Sigmoid colon (tissue), 7 donors: ENCODE results near the gene SEC14L5. TPM values are rescaled to one million over a fixed set of nuclear protein-coding genes. Genes with fewer than 3 reads are reported as not detected.

Source experiments
- DNase-seq: peaks from one replicate; pipeline ENCODE4 v3.0.0-alpha.2; 2019
- H3K27ac ChIP-seq, 4 donors: fragments of 200-600 bp; sonication (generic); one replicate each; pipeline ENCODE4 v1.5.1; 2016 to 2019; ENCODE audit warnings: mild to moderate bottlenecking in 1 of 4
- H3K27me3 ChIP-seq, 3 donors: fragments of 200-600 bp; sonication (generic); one replicate each; pipeline ENCODE4 v1.5.1; 2019; ENCODE audit warnings: mild to moderate bottlenecking in 1 of 3
- H3K36me3 ChIP-seq, 4 donors: fragments of 200-600 bp; sonication (generic); one replicate each; pipeline ENCODE4 v1.5.1; 2016 to 2019
- H3K4me1 ChIP-seq, 4 donors: fragments of 200-600 bp; sonication (generic); one replicate each; pipeline ENCODE4 v1.5.1; 2017 to 2019
- H3K4me3 ChIP-seq, 4 donors: fragments of 200-600 bp; sonication (generic); one replicate each; pipeline ENCODE4 v1.5.1; 2017 to 2019; ENCODE audit warnings: mild to moderate bottlenecking in 2 of 4, moderate library complexity in 1 of 4
- H3K9me3 ChIP-seq, 4 donors: fragments of 200-600 bp in 3 of 4; sonication (generic) in 3 of 4; one replicate each; pipeline versions ENCODE4 v1.5.1 to v1.6.1; 2013 to 2019
- EP300 ChIP-seq, 4 donors: sonication (generic); formaldehyde crosslinking; IDR thresholded peaks; one replicate each; pipeline ENCODE4 v1.6.1; 2017; ENCODE audit warnings: antibody characterized with exemption in 4 of 4
- POLR2A ChIP-seq, 2 donors: fragments of 450-650 bp; IDR thresholded peaks; one replicate each; pipeline ENCODE4 v1.6.1; 2016; ENCODE audit warnings: antibody characterized with exemption in 2 of 2, mild to moderate bottlenecking in 2 of 2, moderate library complexity in 2 of 2
- POLR2AphosphoS5 ChIP-seq, 4 donors: sonication (generic); formaldehyde crosslinking; IDR thresholded peaks; one replicate each; pipeline ENCODE4 v1.6.1; 2017; ENCODE audit warnings: antibody characterized with exemption in 4 of 4
- WGBS, 2 donors: extraction: QIAGEN DNeasy Blood & Tissue Kit; methylation state at CpG; one replicate each; pipeline ENCODE4 v1.1.7; 2013; 5-methylcytosine and 5-hydroxymethylcytosine counted together
- intact Hi-C: fragments of 100-400 bp; cut with DNase I; formaldehyde crosslinking; loops from one replicate; pipeline ENCODE4 v1.15.1; 2023
- polyA plus RNA-seq, 3 donors: library from polyadenylated mRNA; stranded (reverse); fragments of 200-250 nt; gene quantifications; one replicate each; pipeline ENCODE4 v1.2.3, GENCODE V29; 2013
- total RNA-seq, 4 donors: library from RNA; depleted of rRNA; stranded (reverse); fragments of >200 nt; gene quantifications; one replicate each; pipeline ENCODE4 v1.1.0, GENCODE V29; 2016
- TF ChIP-seq, protein P1 (sequence below), 4 experiments: fragments of 450-650 bp in 3 of 4; fragments of 200-600 bp in 1 of 4; IDR thresholded peaks; one replicate each; pipeline ENCODE4 v1.5.1; 2016 to 2019; ENCODE audit warnings: antibody characterized with exemption in 4 of 4, mild to moderate bottlenecking in 3 of 4, moderate library complexity in 2 of 4
- donor health status: healthy with polysubstance abuse.
- donor health status: Bipolar disorder and iron deficiency.
- donor health status: healthy.

SEC14L5 gene
- total and polyA plus RNA-seq, 7 donors = under 0.01 to 2.5 (median 0.46) TPM

DNA sequence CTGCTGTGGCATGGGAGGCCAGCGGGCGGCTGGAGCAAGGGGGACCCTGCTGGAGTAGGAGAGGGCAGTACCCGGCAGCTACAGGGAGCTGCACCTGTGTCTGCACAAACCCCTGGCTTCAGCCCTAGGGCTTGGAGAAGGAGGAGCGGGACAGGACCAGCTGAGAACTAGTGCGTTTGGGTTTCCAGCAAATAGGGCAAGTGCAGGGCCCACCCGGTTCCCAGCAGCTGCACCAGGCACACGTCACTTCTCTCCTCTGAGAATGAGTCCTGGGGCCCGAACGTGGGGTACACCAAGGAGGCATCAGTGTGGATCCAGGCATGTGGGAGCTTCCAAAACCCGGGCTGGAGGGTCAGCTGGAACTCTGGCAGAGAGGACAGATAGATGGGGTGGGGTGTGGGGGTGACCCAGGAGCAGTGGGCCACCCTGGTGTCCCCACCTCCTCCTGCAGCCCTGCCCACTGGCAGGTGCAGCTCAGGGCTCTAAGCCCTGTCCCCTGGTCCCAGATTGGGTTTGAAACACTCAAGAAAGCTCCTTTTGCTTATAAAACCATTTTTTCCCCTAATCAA, 102.0 kb downstream of the SEC14L5 start:
- WGBS, 2 donors = 89 to 92% methylated on average over 10 of the region's 10 CpGs
- intact Hi-C loops = no loop called here
- Histone ChIP-seq H3K4me3 (no peak overlapping the region), H3K27ac (no peak overlapping the region), H3K36me3 (no peaks in the 10 kb centered on the region), H3K9me3 (no peaks in the 10 kb centered on the region), H3K27me3 (no peaks in the 10 kb centered on the region), H3K4me1 (peaks cover 0 to 7% (median 2%) of the 10 kb centered on the region in 4 donors)
- DNase-seq = peak; percentile 51
- TF ChIP-seq POLR2A (IDR thresholded peaks at IDR 0.05) (no peak), POLR2AphosphoS5 (IDR thresholded peaks at IDR 0.05) (no peak), EP300 (IDR thresholded peaks at IDR 0.05) (no peak)
- TF ChIP-seq, protein P1, sequence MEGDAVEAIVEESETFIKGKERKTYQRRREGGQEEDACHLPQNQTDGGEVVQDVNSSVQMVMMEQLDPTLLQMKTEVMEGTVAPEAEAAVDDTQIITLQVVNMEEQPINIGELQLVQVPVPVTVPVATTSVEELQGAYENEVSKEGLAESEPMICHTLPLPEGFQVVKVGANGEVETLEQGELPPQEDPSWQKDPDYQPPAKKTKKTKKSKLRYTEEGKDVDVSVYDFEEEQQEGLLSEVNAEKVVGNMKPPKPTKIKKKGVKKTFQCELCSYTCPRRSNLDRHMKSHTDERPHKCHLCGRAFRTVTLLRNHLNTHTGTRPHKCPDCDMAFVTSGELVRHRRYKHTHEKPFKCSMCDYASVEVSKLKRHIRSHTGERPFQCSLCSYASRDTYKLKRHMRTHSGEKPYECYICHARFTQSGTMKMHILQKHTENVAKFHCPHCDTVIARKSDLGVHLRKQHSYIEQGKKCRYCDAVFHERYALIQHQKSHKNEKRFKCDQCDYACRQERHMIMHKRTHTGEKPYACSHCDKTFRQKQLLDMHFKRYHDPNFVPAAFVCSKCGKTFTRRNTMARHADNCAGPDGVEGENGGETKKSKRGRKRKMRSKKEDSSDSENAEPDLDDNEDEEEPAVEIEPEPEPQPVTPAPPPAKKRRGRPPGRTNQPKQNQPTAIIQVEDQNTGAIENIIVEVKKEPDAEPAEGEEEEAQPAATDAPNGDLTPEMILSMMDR (IDR thresholded peaks at IDR 0.05) = no peak

DNA sequence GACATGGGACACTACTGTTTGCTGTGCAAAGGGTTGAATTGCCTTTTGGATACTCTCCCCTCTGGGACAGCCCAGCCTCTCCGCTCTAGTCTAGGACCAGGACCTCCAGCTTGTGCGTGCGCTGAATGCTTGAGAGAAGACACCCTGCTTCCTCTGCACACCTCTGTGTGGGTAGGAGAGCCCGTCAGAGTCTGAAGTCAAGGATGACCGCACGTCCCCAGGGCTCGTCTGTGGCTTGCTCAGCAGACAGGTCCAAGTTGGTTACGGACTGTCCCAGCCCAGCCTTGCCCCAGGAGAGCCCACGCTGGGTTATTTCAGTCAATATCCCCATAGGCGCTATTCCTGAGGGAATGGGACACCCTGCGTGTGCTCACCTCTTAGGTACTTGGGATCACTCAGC, 103.9 kb downstream of the SEC14L5 start:
- Histone ChIP-seq H3K4me1 (peaks cover 0 to 10% (median 3%) of the 10 kb centered on the region in 4 donors), H3K27ac (no peak overlapping the region), H3K36me3 (no peaks in the 10 kb centered on the region), H3K27me3 (no peaks in the 10 kb centered on the region), H3K4me3 (no peak overlapping the region), H3K9me3 (no peaks in the 10 kb centered on the region)
- peak; percentile 36 for DNase-seq
- intact Hi-C loops = no loop called here
- TF ChIP-seq, protein P1 (IDR thresholded peaks at IDR 0.05) = no peak
- WGBS, 2 donors = 84 to 92% methylated on average over 11 of the region's 11 CpGs

DNA sequence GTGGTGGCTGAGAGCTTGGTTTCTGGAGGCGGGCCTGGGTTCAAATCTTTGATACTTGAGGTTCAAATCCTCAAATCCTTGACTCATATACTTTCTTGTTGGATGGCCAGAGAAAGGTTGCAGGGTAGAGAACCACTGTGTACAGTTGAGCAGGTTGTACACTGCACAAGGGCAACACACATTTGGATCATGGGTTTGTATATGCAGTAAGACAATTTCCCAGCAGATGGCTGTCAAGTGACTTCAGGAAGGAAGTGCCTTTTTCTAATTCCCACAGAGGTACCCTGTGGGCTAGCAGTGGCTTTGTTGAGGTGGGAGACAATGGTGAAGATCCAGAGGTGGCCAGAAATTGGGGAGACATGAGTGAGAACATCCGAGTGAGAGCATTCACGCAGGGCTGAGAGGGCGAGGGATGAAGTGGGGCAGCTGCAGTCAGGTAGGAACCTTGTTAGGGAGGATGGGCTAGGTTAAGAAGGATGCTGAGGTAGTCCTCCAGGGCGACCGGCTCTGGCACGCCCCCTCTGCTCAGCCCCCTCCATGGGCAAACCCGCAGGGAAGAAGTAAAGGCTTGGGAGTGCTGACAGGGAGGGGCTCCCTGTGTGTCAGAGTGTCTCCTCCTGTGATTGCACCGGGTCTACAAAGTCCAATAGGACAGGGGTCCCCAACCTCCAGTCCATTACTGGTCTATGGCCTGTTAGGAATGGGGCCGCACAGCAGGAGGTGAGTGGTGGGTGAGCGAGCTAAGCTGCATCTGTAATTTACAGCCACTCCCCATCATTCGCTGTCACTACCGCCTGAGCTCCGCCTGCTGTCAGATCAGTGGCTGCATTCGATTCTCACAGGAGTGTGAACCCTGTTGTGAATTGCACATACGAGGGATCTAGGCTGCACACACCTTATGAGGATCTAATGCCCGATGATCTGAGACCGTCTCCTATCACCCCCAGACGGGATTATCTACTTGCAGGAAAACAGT, 104.9 kb downstream of the SEC14L5 start:
- H3K9me3 ChIP-seq = no peaks in the 10 kb centered on the region
- H3K4me1 ChIP-seq = peaks cover 0 to 10% (median 3%) of the 10 kb centered on the region in 4 donors
- H3K27me3 ChIP-seq = no peaks in the 10 kb centered on the region
- 32 to 64% methylated on average over 19 of the region's 19 CpGs for WGBS, 2 donors
- DNase-seq = peak; percentile 50
- no peak overlapping the region for H3K4me3 ChIP-seq
- H3K27ac ChIP-seq = no peak overlapping the region
- intact Hi-C loops = no loop called here
- TF ChIP-seq EP300 (IDR thresholded peaks at IDR 0.05) = no peak
- TF ChIP-seq POLR2A (IDR thresholded peaks at IDR 0.05) = no peak
- no peak for TF ChIP-seq POLR2AphosphoS5 (IDR thresholded peaks at IDR 0.05)
- TF ChIP-seq, protein P1 (IDR thresholded peaks at IDR 0.05) = no peak
- no peaks in the 10 kb centered on the region for H3K36me3 ChIP-seq

DNA sequence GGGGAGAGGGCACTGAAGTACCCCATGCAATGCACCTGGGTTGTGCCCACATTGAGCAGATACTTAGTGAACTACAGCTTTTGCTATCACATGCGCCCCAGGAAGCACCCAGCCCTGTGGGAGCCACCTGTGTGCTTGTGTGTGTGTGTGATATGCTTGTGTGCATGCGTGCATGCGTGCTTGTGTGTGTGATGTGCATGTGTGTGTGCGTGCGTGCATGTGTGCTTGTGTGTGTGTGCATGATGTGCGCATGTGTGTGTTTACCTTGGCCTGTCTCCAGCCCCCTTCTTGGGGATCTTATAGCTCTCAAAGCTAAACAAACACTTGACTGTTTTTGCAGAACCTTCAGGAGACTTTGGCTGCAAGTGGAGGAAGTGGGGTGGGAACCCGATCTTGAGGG, 106.8 kb downstream of the SEC14L5 start:
- Histone ChIP-seq H3K36me3 (no peaks in the 10 kb centered on the region), H3K27ac (no peak overlapping the region), H3K9me3 (no peaks in the 10 kb centered on the region), H3K4me1 (peaks cover 0 to 10% (median 3%) of the 10 kb centered on the region in 4 donors), H3K4me3 (no peak overlapping the region), H3K27me3 (no peaks in the 10 kb centered on the region)
- DNase-seq = peak; percentile 14
- WGBS, 2 donors = 11 to 43% methylated on average over 7 of the region's 7 CpGs
- intact Hi-C loops = no loop called here
- TF ChIP-seq, protein P1 (IDR thresholded peaks at IDR 0.05) = no peak
- TF ChIP-seq POLR2AphosphoS5 (IDR thresholded peaks at IDR 0.05) (no peak), EP300 (IDR thresholded peaks at IDR 0.05) (no peak), POLR2A (IDR thresholded peaks at IDR 0.05) (no peak)
